Peyer's patch (tissue), 4 donors: ENCODE results near the gene FAM83F.

Experiments used
- CTCF ChIP-seq, 6 experiments: fragments of 450-650 bp in 4 of 6; fragments of 200-600 bp in 2 of 6; sonication (generic) in 1 of 6; IDR thresholded peaks; one replicate each; pipeline ENCODE4 v1.5.1; 2017 to 2019; ENCODE audit warnings: antibody characterized with exemption in 6 of 6, mild to moderate bottlenecking in 3 of 6, moderate library complexity in 1 of 6
- POLR2A ChIP-seq, 2 donors: fragments of 450-650 bp; IDR thresholded peaks; one replicate each; pipeline ENCODE4 v1.5.1; 2017; ENCODE audit warnings: antibody characterized with exemption in 2 of 2, mild to moderate bottlenecking in 2 of 2, moderate library complexity in 2 of 2

GRCh38 chr22:39947220-39948216, 47.2 kb upstream of the FAM83F start:
- TF ChIP-seq CTCF (IDR thresholded peaks at IDR 0.05) (no peak), POLR2A (IDR thresholded peaks at IDR 0.05) (no peak)
